NCI-H1105 treated with DMSO at 0.1 percent for 48 hours (cell line): ENCODE results near the gene CTU2.

Experiments used
- DNase-seq: peaks from one replicate; lab custom pipeline; 2025; lab: John Stamatoyannopoulos, UW

Gene CTU2

DNA sequence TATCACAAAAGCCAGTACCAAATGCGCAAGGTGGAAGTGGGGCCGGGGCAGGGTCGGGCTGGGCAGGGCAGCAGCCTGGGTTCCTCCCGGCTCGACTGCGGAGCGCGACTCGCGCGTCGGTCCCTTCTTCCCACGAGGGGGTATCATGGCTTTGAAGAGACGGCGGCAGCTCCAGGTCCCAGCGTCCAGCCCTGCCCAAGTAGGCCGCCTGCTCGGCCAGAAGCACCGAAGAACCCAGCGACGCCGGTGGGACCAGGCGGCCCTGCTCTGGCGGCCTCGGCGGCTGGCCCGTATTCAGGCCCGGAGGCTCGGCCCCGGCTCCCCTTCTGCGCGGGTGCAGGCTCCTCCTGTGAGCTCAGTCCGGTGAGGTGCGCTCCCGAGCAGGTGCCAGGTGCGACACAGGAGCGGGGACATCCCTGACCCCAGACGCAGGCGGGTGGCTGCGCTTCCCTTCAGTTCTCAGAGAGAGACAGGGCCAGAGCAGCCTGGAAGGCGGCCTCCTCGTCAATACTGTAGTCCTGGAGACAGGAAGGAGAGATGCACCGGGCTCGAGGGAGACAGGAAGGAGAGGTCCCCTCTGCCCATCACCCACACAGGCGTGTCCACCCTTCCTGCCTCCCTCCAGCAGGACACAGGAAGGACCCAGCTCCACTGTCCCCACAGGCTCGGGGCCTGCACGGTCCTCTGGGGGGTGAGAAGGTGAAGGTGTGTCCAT is 9.0 kb upstream of the CTU2 start:
- DNase-seq: no peak

GRCh38 chr16:88697831-88698615 is 8.3 kb upstream of the CTU2 start:
- DNase-seq: no peak

DNA sequence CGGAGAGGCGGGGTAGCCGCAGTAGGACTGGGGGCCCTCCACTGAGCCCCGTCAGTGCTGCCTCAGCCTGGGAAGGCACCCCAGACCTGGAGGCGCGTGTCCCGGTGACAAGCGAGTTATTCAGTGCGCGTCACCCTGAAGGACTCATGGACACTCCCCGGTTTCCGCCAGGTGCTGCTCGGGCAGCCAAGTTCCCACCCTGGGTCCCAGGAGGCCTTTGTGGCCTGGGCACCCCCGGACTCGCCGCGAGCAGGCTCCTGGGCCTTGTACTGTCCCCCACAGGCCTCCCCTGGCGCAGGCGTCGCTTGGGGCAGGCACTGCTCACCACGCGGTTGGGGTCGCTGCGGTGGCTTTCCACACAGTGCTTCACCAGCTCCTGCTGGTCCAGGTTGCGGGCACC is 7.7 kb upstream of the CTU2 start:
- DNase-seq: no peak

- DNase-seq: no peak
Measured at GRCh38 chr16:88699180-88699579, 7.1 kb upstream of the CTU2 start.

DNA sequence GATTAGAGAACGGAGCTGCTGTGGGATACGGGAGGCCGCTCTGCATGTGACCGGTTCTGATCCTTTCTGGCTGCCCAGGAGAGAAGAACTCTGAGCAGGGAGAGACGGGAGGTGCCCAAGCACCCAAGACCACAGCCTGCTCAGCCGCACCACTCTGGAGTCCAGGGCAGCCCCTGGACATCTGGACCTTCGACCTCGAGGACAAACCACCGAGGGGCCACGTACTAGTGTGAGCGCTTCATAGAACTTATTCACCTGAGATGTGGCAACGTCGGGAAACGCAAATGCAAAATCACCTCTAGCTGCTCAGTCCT is 6.0 kb upstream of the CTU2 start:
- no peak for DNase-seq

DNA sequence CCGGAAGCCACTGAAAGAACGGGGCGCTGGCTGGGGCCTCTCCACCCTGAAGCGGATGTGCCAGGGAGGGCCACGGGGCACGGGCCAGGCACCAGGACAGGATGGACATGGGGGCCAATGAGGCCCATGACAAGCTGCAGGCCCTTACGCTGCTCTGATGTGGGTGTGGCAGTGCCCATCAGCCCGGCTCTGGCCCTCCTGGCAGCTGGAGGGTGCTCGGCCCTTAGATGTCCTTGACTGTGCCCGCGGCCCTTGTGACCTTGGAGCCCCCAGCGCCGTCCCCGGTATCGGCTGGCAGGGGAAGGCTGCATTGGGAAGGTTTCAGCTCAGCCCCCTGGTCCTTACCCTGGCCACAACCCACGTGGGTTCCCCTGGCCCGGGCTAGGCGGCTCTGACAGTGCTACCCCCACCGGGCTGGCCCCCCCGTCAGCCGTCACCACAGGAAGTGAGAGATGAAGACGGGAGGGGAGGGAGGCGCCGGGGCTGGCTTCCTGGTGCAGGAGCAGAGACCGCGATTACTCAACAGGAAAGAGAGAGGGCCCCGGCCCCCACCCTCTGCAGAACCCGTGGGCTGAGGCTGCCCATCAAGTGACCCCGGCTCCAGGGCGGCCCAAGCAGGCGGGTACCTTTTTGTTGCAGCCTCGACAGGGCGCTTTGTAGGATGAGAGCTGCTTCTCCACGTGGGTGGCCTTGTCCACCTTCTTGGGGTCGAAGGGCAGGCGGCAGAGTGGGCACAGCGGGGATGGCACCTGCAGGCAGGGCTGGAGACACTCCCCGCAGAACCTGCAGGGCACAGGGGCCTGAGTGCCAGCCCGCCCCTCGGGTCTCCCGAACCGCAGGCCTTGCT is 5.4 kb upstream of the CTU2 start:
- DNase-seq: no peak

DNA sequence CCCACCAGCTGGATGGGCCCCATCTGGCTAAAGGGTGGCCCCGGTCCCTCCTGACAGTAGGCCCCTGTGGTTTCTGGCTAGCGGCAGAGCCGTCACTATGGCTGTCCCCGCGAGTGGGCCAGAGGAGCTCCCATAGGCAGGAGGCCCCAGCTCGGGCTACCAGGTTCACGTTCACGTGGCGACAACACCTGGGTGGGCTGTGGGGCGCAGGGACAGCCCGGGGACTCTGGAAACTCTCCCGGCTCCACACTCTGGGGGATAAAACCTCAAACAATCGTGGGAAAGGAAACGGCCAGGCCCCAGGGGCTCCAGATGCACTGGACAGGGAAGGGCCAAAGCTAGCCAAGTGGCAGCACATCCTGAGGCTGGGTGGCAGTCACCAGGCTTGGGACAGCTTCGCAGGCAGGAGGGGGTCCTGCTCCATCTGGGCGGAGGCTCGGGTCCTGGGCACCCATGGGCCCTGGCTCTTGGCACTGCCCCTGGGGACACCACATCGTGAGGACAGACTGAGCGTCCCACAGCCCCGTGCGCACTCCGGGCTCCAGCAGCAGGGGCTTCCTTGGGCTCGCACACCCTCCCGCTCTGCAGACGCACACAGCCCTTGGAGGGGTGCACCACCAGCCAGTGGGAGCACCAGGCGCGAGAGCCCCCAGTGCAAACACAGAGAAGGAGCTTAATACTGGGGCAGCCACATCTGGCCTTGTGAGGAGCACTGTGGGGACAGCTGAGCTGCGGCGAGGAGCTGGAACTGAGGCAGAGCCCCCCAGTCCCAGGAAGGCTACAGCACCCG is 4.5 kb upstream of the CTU2 start:
- no peak for DNase-seq

- no peak for DNase-seq
Measured at GRCh38 chr16:88702371-88703210, 3.7 kb upstream of the CTU2 start.

DNA sequence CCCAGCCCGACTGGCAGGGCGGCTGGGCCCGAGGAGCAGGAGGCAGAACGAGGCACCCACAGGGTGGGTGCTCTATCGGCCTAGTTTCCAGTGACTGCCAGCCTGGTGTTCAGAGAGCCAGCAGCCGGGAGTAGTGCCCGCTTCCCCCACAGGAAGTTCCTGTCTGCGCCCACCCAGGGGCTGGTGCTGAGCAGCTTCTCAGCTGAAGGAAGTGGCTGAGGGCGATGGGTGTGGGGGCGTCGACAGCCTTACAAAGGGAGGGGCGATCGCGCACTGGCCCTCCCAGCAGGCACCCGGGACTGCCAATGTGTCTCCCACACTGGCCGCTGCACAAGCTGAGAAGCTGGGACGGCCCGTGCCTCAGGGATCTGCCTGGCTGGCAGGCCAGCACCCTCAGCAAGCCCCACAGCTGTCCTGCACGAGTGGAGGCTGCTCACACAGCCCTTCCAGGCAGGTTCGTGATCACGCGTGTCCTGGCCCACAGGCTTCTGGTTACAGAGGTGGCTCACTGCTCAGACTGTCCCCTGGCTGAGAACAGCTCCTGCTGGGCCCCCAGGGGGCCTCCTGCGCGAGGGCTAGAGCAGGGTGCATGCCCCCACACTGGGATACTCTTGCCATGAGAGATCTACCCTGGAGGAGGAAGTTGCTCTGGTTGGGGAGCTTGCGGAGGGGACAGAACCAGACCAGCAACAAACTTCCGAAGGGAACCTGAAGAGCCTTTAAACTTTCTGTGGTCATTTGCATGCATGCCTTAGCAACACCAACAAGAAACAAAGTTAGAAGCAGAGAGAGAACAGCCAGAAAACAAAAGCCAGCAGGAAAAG is 2.6 kb upstream of the CTU2 start:
- DNase-seq: no peak

GRCh38 chr16:88705076-88705684 is 1.1 kb upstream of the CTU2 start:
- no peak for DNase-seq

DNA sequence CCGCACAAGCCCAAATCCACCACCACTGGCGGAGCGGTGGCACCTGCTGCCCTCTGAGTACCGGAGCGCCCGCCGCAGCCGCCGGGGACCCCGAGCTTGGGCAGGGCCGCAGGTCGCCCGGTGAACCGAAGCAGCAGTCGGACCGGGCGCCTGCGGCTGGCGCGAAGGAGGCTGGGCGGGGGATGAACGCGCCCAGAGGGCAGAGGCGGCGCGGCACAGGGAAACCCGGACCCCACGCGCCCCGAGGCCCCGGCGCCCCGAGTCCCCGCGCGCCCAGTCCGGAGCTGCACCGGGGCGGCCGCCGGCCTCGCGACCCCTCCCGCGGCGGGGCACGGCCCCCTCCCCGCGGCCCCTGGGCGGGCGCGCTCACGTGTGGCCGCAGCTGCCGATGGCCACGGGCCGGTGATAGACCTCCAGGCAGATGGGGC is 488 bp upstream of the CTU2 start:
- no peak for DNase-seq

DNA sequence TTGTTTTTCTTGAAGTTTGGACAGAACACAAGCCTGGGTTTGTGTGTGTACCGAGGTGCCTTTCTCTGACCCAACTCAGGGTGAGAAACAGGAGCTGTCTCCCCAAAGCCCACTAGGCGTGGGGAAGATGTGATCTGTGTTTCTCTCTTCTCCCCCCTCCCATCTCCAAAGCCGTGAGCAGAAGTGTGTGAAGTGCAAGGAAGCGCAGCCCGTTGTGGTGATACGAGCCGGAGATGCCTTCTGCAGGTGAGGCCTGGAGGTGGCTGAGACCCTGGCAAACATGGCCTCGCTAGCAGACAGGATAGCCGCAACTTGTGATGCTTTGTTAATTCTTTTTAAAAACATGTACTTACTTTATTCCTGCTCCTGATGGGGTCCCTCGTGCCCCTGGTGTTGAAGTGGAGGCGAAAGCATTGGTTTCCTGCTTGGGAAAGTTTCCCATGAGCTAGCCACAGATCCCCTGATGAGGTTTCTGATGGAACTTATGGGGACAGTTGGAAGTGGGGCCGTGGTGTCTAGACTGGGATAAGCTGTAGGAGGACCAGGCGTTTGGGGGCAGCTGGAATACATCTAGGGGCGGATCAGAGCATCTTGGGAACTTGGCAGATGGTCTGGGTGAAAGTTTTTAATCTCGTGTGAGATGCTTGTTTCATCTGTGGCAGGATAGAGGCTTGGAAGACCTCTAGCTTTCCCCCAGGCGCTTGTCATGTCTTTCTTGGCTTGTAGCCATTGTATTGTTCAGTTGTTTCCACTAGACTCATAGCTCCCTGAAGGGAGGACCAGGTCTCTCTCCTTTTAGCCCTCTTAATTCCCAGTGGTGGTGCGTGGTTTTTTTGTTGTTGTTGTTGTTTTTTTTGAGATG is 893 bp downstream of the CTU2 start:
- no peak for DNase-seq

DNA sequence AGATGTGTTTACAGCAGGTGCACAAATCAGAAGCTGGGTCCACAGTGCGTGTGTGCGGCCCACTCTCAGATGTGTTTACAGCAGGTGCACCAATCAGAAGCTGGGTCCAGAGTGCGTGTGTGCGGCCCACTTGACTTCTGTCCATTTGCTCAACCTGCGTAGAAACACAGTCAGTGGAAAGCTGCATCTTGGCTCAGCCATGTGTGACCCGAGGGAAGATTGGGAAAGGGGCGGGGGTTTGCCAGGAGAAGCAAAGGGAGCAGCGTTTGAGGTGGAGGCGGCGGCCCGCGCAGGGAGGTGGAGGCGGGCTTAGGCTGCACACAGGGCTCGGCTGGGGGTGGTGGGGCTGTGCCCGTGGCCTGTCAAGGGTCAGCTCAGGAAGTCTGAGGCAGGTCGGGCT is 4.3 kb downstream of the CTU2 start:
- DNase-seq: no peak

DNA sequence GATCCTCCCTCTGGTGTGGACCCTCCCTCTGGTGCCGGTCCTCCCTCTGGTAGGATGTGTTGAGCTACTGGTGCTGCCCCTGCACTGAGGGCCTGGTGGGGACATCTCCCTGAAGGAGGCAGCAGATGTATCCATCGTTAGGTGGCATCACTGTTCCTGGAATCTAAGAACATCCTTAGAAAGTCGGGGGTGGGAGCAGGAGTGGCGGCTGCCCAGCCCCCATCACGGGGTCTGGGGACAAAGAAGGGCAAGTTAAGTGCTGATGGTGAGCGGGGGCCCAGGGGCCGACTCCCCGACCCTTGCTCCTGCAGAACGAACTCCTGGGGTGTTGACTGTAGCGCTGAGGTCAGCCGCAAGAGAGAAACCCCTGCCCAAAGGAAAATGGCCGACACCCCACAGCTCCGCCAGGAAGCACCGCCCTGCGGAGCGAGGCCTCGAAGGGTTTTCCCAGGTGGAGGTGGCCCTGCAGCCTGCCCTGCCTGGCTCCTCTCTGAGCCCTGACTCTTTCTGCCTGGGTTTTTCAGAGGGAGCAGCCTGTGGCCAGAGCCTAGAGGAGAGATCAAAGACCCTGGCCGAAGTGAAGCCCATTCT is 5.5 kb downstream of the CTU2 start:
- no peak for DNase-seq

DNA sequence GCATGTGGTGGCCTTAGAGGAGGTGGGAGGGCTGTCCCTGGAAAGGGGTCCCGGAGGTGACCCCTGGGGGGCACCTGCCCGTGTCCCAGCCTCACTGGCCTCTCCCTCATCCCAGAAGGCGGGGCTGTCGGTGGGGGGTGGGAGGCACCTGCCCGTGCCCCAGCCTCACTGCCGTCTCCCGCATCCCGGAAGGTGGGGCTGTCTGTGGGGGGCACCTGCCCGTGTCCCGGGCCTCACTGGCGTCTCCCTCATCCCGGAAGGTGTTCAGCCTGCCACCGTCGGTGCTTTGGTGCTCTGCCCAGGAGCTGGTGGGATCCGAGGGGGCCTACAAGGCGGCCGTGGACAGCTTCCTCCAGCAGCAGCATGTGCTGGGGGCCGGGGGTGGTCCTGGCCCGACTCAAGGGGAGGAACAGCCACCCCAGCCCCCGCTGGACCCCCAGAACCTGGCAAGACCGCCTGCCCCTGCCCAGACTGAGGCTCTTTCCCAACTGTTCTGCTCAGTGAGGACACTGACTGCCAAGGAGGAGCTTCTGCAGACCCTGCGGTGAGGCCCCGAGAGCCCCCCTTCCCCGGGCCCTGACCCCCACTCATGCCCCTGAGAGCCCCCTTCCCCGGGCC is 6.2 kb downstream of the CTU2 start:
- no peak for DNase-seq

DNA sequence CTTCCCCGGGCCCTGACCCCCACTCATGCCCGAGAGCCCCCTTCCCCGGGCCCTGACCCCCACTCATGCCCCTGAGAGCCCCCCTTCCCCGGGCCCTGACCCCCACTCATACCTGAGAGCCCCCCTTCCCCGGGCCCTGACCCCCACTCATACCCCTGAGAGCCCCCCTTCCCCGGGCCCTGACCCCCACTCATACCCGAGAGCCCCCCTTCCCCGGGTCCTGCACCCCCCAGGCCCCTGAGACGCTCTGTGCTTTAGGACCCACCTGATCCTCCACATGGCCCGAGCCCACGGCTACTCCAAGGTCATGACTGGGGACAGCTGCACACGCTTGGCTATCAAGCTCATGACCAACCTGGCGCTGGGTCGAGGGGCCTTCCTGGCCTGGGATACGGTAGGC is 6.8 kb downstream of the CTU2 start:
- DNase-seq: no peak

GRCh38 chr16:88713568-88714419 is 7.5 kb downstream of the CTU2 start:
- no peak for DNase-seq
